Renal cortex interstitium (tissue), 11 donors: ENCODE data around the gene CPA4. TPM values are rescaled to one million over a fixed set of nuclear protein-coding genes. Genes with fewer than 3 reads are reported as not detected.

Source experiments
- DNase-seq, 11 donors: peaks; one replicate each; pipeline ENCODE4 v3.0.0-alpha.2; 2013; ENCODE audit warnings: low read depth in 9 of 11, low spot score in 4 of 11; ENCODE audit errors: extremely low read depth in 1 of 11
- polyA plus RNA-seq, 3 donors: library from polyadenylated mRNA; unstranded; fragments of 120-200 nt; gene quantifications; one replicate each; pipeline ENCODE4 v1.2.1, GENCODE V29; 2013; ENCODE audit not compliant: insufficient read length in 3 of 3

The CPA4 gene
- polyA plus RNA-seq, 3 donors: 0.14 to 0.71 (median 0.27) TPM

- no peak for DNase-seq
Observed at GRCh38 chr7:130332259-130333053, 39.5 kb downstream of the CPA4 start.

DNA sequence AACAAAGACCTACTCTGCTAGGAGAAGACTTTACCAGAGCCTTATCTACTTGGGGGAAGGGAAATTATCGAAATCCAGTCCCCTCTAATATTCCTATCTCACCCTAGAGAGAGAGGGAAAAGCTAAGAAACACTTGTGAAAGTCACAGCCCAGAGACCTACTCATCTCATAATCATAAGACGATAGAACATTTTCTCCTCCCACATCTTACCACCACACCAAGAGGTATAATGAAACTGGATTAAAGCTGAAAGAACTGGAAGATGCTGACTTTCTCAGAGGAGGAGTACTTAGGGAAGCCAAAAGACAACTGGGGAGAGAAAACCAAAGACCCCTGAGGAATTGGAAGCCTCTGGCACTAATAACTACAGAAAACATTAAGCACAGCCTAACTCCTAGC is 40.9 kb downstream of the CPA4 start:
- DNase-seq: no peak

DNA sequence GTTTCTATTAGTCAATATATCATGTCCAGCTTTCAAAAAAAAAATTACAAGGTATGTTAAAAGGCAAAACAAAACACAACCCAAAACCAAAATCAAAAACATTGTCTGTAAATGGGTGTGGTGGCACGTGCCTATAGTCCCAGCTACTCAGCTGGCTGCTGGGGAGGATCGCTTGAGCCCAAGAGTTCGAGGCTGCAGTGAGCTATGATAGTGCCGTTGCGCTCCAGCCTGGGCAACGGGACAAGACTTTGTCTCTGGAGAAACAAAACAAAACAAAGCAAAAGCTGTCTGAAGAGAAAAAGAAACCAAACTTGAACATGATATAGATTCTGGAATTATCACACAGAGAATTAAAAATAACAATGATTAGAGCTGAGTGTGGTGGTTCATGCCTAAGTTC is 41.3 kb downstream of the CPA4 start:
- no peak for DNase-seq

GRCh38 chr7:130337410-130337971 is 44.5 kb downstream of the CPA4 start:
- no peak for DNase-seq

- no peak for DNase-seq
Observed at GRCh38 chr7:130338233-130338632, 45.3 kb downstream of the CPA4 start.

- DNase-seq: no peak
Observed at GRCh38 chr7:130341882-130342281, 48.9 kb downstream of the CPA4 start.

DNA sequence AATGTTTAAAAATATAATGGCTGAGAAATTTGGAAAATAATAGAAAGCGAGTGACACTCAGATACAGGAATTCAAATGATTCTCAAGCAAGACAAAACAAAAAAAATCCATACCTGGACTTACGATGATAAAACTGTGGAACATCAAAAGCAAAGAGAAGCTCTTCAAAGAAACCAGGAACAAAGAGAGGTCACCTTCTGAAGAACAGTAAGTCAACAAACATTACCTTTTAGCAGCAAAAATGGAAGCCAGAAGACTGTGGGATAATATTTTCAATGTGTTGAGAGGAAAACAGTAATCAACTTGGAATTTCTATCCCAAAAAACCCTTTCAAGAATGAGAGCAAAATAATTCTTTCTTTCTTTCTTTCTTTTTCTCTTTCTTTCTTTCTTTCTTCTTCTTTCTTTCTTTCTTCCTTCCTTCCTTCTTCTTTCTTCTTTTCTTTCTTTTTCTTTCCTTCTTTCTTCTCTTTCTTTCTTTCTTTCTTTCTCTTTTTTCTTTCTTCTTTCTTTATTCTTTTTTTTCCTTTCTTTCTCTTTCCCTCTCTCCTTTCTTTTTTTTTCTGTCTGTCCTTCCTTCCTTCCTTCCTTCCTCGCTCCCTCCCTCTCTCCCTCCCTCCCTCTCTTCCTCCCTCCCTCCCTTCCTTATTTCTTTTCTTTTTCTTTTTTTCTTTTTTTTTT is 49.9 kb downstream of the CPA4 start:
- no peak for DNase-seq

GRCh38 chr7:130344271-130344866 is 51.4 kb downstream of the CPA4 start, which contains the start of gene CPA5:
CPA5 (plus strand) TSS chr7:130344816; CDS start chr7:130346486, 1,670 bp downstream.
- no peak for DNase-seq

GRCh38 chr7:130345136-130345535 is 52.2 kb downstream of the CPA4 start:
- no peak for DNase-seq

DNA sequence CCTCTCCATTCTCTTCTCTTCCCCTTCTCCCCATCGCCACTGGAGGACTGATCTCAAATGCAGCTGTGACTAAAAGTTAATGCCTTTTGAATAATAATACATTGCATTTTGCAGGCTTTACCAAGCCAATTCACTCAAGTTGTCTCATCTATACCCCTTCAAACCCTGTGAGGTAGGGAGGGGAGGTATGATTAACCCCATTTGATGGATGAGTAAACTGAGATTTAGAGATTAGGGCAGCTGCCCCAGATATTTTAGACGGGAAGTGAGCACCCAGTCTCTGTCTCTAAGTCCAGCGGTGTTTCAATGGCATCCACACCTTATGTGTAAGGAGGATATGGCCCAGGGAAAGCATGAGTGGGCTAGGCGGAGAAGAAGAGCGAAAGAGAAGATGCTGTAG is 52.8 kb downstream of the CPA4 start:
- DNase-seq: no peak

DNA sequence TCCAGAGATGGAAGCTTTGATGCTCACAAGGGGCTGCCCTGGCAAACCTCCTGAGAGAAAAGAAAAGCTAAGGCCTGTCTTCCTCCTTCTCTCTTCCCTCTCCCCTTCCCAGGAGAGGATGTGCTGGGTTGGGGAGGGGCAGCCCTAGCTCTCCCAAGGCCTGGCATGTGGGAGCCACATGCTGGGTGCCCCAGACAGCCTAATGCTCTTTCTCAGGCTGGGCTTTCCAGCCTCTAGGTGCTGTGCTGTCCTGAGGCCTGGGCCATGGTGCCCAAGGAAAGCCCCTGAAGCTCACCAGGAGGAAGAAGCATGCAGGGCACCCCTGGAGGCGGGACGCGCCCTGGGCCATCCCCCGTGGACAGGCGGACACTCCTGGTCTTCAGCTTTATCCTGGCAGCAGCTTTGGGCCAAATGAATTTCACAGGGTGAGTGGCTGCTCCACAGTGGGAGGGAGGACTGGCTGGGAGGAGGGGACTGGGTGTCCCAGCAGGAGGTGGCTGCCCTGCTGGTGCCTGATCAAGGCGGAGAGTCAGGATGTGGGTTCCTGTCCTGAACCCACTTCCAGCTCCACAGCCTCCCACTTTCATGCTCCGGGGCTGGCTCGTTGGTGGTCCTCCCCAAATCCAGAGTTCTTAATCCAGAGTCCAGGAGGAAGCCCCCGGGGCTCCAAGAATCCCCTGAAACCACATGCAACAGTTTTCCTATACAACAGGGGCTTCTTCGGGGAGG is 53.4 kb downstream of the CPA4 start:
- DNase-seq: no peak

- DNase-seq: no peak
Observed at GRCh38 chr7:130346941-130347340, 54.0 kb downstream of the CPA4 start.

GRCh38 chr7:130349911-130350782 is 57.2 kb downstream of the CPA4 start:
- no peak for DNase-seq

GRCh38 chr7:130350945-130351790 is 58.2 kb downstream of the CPA4 start:
- no peak for DNase-seq

DNA sequence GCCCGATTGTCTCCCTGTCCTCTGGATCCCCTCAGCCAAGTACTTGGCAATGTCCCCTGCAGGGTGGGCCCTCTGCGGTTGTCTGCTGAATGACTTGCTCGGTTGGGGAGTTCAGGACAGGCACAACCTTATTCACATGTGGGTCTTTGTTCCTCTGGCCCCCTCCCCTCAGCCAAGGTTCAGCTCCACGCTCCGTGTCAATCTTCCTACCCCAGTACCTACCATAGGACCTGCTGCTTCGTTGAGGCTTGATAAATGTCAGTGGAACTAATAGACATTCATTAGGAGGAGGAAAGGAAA is 58.8 kb downstream of the CPA4 start:
- DNase-seq: no peak

DNA sequence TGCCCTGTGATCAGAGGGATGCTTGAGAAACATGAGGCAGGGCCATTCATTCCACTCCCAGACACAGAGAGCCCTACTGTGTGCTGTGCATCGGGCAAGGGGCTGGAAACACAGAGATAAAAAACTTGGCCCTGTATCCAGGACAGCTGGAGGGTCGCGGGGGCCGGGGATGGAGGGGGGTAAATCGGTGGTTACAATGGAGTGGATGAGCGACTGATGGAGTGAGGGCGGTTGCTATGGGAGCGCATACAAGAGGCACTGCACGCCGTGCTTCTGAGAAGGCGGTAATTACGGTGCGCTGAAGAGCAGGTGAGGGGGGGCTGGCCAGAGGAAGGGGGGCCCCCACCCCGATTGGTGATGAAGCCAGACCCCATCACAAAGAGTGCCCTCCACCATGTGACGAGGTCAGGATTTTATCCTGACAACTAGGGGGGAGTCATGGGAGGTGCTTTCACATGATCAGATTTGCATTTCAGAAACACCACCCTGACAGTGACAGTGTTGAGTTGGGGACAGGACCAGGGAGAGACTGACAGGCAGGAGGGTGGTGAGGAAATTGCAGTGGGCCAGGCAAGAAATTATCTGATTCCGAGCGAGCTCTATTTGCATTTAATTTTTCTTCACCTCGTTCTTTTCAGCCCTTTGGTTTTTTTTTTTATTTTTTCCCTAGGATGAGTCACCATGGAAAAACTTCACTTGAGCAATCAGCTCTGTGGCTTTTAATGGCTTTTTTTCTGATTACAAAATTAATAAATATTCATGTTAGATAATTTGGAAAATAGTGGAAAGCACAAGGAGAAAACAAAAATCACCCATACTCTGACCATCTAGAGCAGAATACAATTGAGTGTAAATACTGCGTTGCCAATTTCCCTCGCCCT is 59.5 kb downstream of the CPA4 start:
- no peak for DNase-seq

DNA sequence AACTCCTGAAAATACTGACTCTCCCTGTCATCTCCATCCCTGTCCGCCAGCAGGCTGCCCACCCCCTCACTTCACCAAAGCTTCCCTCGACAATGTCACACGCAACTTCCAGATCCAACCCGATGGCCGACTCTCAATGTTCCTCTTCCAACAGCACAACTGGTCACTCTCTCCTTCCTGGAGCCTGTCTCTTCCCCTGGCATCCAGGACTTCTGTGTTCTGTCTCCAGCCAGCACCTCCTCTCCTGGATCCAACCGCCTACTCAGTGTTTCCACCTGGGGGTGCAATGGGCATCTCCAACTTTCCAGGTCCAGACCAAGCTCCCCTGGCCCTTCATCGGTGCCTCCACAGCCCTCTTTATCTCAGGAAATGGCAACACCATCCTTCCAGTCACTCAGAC is 60.2 kb downstream of the CPA4 start:
- no peak for DNase-seq
